PC-9 (cell line): ENCODE results near the gene NPM3. TPM values are rescaled to one million over a fixed set of nuclear protein-coding genes. Genes with fewer than 3 reads are reported as not detected.

ENCODE experiments used
- BruUV-seq: library from RNA; stranded (reverse); fragments of 400-500 nt; replicated peaks from 2 replicates; lab custom pipeline; 2021; lab: Mats Ljungman, UMichigan
- CTCF ChIA-PET: fragments of 300-600 bp; sonication (Branson Sonifier 250); formaldehyde crosslinking; loops from one replicate; lab custom pipeline; 2022; ENCODE audit warnings: antibody characterized with exemption; lab: Charles Lee
- POLR2A ChIA-PET: fragments of 300-600 bp; sonication (Branson Sonifier 250); formaldehyde crosslinking; loops from one replicate; lab custom pipeline; 2022; ENCODE audit warnings: antibody characterized with exemption; ENCODE audit not compliant: unreplicated experiment; lab: Charles Lee
- DNase-seq, 2 experiments: peaks; one replicate each; pipeline versions ENCODE4 v3.0.0 to v3.0.0-alpha.2; 2015 to 2022; ENCODE audit warnings: mixed read lengths in 1 of 2
- H2AFZ ChIP-seq: fragments of 200-600 bp; sonication (generic); 2 replicates; pipeline ENCODE4 v1.8.1; 2017; ENCODE audit warnings: antibody characterized with exemption
- H3F3A ChIP-seq: fragments of 200-600 bp; sonication (generic); 2 replicates; pipeline ENCODE4 v1.8.1; 2017; ENCODE audit warnings: antibody characterized with exemption, mild to moderate bottlenecking, low read depth; ENCODE audit not compliant: insufficient read depth
- H3K27ac ChIP-seq: fragments of 200-600 bp; sonication (generic); 2 replicates; pipeline ENCODE4 v1.6.1; 2016; ENCODE audit warnings: mixed run types
- H3K27me3 ChIP-seq: fragments of 200-600 bp; sonication (generic); 2 replicates; pipeline ENCODE4 v1.6.1; 2016; ENCODE audit warnings: low read depth, mixed run types; ENCODE audit not compliant: insufficient read depth
- H3K36me3 ChIP-seq: fragments of 200-600 bp; sonication (generic); 2 replicates; pipeline ENCODE4 v1.6.1; 2016; ENCODE audit warnings: low read depth, mixed run types
- H3K4me1 ChIP-seq: fragments of 200-600 bp; sonication (generic); replicated peaks from 2 replicates; pipeline ENCODE4 v1.6.1; 2016; ENCODE audit warnings: mixed run types; ENCODE audit not compliant: insufficient read depth
- H3K4me2 ChIP-seq: fragments of 200-600 bp; sonication (generic); 2 replicates; pipeline ENCODE4 v1.6.1; 2017; ENCODE audit warnings: mixed run types
- H3K4me3 ChIP-seq: fragments of 200-600 bp; sonication (generic); 2 replicates; pipeline ENCODE4 v1.6.1; 2016; ENCODE audit warnings: mixed run types
- H3K79me2 ChIP-seq: fragments of 200-600 bp; sonication (generic); 2 replicates; pipeline ENCODE4 v1.6.1; 2017; ENCODE audit warnings: low read depth, mixed run types
- H3K9me2 ChIP-seq: fragments of 200-600 bp; sonication (generic); 2 replicates; pipeline ENCODE4 v1.8.1; 2017; ENCODE audit warnings: mild to moderate bottlenecking; ENCODE audit not compliant: insufficient read depth
- H3K9me3 ChIP-seq: fragments of 200-600 bp; sonication (generic); 2 replicates; pipeline ENCODE4 v1.8.1; 2016; ENCODE audit warnings: low read depth; ENCODE audit not compliant: insufficient read depth
- H4K20me1 ChIP-seq: fragments of 200-600 bp; sonication (generic); 2 replicates; pipeline ENCODE4 v1.8.1; 2017; ENCODE audit not compliant: insufficient read depth
- CTCF ChIP-seq: fragments of 200-600 bp; sonication (generic); conservative IDR thresholded peaks from 2 replicates; pipeline ENCODE4 v1.6.1; 2017; ENCODE audit warnings: mixed run types, antibody characterized with exemption, mild to moderate bottlenecking, moderate library complexity
- EZH2 ChIP-seq: fragments of 200-600 bp; sonication (generic); IDR thresholded peaks from 2 replicates; pipeline ENCODE4 v1.8.0; 2017; ENCODE audit warnings: antibody characterized with exemption, low read depth
- intact Hi-C: fragments of 100-400 bp; cut with micrococcal nuclease; formaldehyde crosslinking; loops from one replicate; pipeline ENCODE4 v1.10.0; 2022; ENCODE audit not compliant: unreplicated experiment
- total RNA-seq: library from RNA; stranded (reverse); gene quantifications from 2 replicates; pipeline ENCODE4 v1.2.3, GENCODE V29; 2021

NPM3 gene
- total RNA-seq, 1 experiment from 2014 or later: 36.1 TPM

- H3F3A ChIP-seq: no peaks in the 10 kb centered on the region
- DNase-seq: no peak
- H3K9me3 ChIP-seq: no peaks in the 10 kb centered on the region
- ChIA-PET CTCF (no interaction called here), POLR2A (no interaction called here)
- intact Hi-C loops: loop anchor here (10.0 kb wide), 1 partner anchor 77 kb away; the partner anchor contains the start of gene FBXW4
- H3K27me3 ChIP-seq: no peaks in the 10 kb centered on the region
- H3K4me2 ChIP-seq: no peak overlapping the region
- no peak for TF ChIP-seq CTCF
- no peak for TF ChIP-seq EZH2
- no peaks in the 10 kb centered on the region for H3K4me1 ChIP-seq
- no peaks in the 10 kb centered on the region for H3K9me2 ChIP-seq
- no peak overlapping the region for H3K4me3 ChIP-seq
- no peaks in the 10 kb centered on the region for H3K36me3 ChIP-seq
- no peak overlapping the region for H3K27ac ChIP-seq
- no TSS peak for BruUV-seq
- no peak overlapping the region for H2AFZ ChIP-seq
- no peaks in the 10 kb centered on the region for H4K20me1 ChIP-seq
- H3K79me2 ChIP-seq: no peaks in the 10 kb centered on the region
Measured at GRCh38 chr10:101772017-101772894, 11.0 kb downstream of the NPM3 start.

GRCh38 chr10:101771380-101771779, 11.9 kb downstream of the NPM3 start:
- no peak overlapping the region for H3K4me3 ChIP-seq
- H4K20me1 ChIP-seq: no peaks in the 10 kb centered on the region
- POLR2A ChIA-PET: no interaction called here
- H3K79me2 ChIP-seq: no peaks in the 10 kb centered on the region
- H3K4me2 ChIP-seq: no peak overlapping the region
- no peaks in the 10 kb centered on the region for H3K9me2 ChIP-seq
- no peaks in the 10 kb centered on the region for H3F3A ChIP-seq
- H3K9me3 ChIP-seq: no peaks in the 10 kb centered on the region
- H3K36me3 ChIP-seq: no peaks in the 10 kb centered on the region
- H3K27ac ChIP-seq: no peak overlapping the region
- CTCF ChIA-PET: no interaction called here
- no peak for TF ChIP-seq CTCF
- no peak for TF ChIP-seq EZH2
- no peaks in the 10 kb centered on the region for H3K4me1 ChIP-seq
- H3K27me3 ChIP-seq: no peaks in the 10 kb centered on the region
- intact Hi-C loops: loop anchor here (10.0 kb wide), 1 partner anchor 77 kb away; the partner anchor contains the start of gene FBXW4
- H2AFZ ChIP-seq: no peak overlapping the region
- BruUV-seq: no TSS peak
- no peak for DNase-seq

GRCh38 chr10:101770331-101771215, 12.7 kb downstream of the NPM3 start:
- Histone ChIP-seq H3K9me3 (no peaks in the 10 kb centered on the region), H3F3A (no peaks in the 10 kb centered on the region), H2AFZ (no peak overlapping the region), H4K20me1 (no peaks in the 10 kb centered on the region), H3K4me3 (no peak overlapping the region), H3K9me2 (no peaks in the 10 kb centered on the region), H3K27me3 (no peaks in the 10 kb centered on the region), H3K79me2 (no peaks in the 10 kb centered on the region), H3K36me3 (no peaks in the 10 kb centered on the region), H3K27ac (no peak overlapping the region), H3K4me1 (no peaks in the 10 kb centered on the region), H3K4me2 (no peak overlapping the region)
- DNase-seq: no peak
- POLR2A ChIA-PET: no interaction called here
- no TSS peak for BruUV-seq
- no peak for TF ChIP-seq EZH2
- intact Hi-C loops: loop anchor here (10.0 kb wide), 1 partner anchor 76 kb away; the partner anchor contains the start of gene FBXW4
- CTCF ChIA-PET: interaction anchor here (0.7 kb wide), 1 partner anchor 27 kb away, joined by 10 read pairs; no protein-coding TSS in a partner anchor
